ENCODE results near the gene TMEM203.
A peak's percentile ranks its signal among the peaks of the same experiment; 100 is the strongest.

TMEM203 gene

GRCh38 chr9:137176302-137177182, 28.9 kb downstream of the TMEM203 start:
- peak; percentile 34 for DNase-seq

- peak; percentile 26 for DNase-seq
These were observed 30.0 kb downstream of the TMEM203 start for GRCh38 chr9:137175345-137175961.

GRCh38 chr9:137174722-137175293, 30.6 kb downstream of the TMEM203 start:
- no peak for DNase-seq

GRCh38 chr9:137173796-137174664, 31.4 kb downstream of the TMEM203 start:
- no peak for DNase-seq

GRCh38 chr9:137172901-137173795, 32.3 kb downstream of the TMEM203 start:
- no peak for DNase-seq

- DNase-seq: no peak
These were observed 34.1 kb downstream of the TMEM203 start for GRCh38 chr9:137171149-137171900.

GRCh38 chr9:137170486-137171148, 34.8 kb downstream of the TMEM203 start:
- DNase-seq: no peak

GRCh38 chr9:137169896-137170358, 35.5 kb downstream of the TMEM203 start, which contains the start of gene LRRC26:
Gene LRRC26, minus strand, starts transcription at chr9:137170051. Its CDS starts 108 bp downstream, at chr9:137169943.
- no peak for DNase-seq

GRCh38 chr9:137168904-137169856, 36.3 kb downstream of the TMEM203 start:
- peak; percentile 12 for DNase-seq

- DNase-seq: no peak
These were observed 36.9 kb downstream of the TMEM203 start for GRCh38 chr9:137168573-137168903.

- no peak for DNase-seq
These were observed 37.5 kb downstream of the TMEM203 start for GRCh38 chr9:137167747-137168572.

GRCh38 chr9:137167277-137167746, 38.1 kb downstream of the TMEM203 start:
- DNase-seq: no peak

GRCh38 chr9:137166380-137167229, 38.8 kb downstream of the TMEM203 start:
- no peak for DNase-seq

GRCh38 chr9:137165250-137165836, 40.1 kb downstream of the TMEM203 start:
- no peak for DNase-seq

GRCh38 chr9:137164370-137165249, 40.8 kb downstream of the TMEM203 start:
- no peak for DNase-seq

GRCh38 chr9:137163805-137164204, 41.6 kb downstream of the TMEM203 start:
- DNase-seq: no peak

Data from CD4-positive, alpha-beta T cell treated with Interleukin-6 for 4 hours (primary cell).